ENCODE data around the gene CIC. TPM values are rescaled to one million over a fixed set of nuclear protein-coding genes. Genes with fewer than 3 reads are reported as not detected.

The CIC gene
- total and polyA plus RNA-seq, 9 of the 15 experiments (the other 6 are each of a cell fraction or from before 2014, with no cell fraction given): 0.07 to 44.7 (median 8.6) TPM

- TF ChIP-seq FOXJ3 (CRISPR knock-in tag; IDR thresholded peaks at IDR 0.05) (no peak), GMEB1 (CRISPR knock-in tag; IDR thresholded peaks at IDR 0.05) (peak; percentile 82), FUS (optimal IDR thresholded peaks at IDR 0.05; ENCODE audit: low read depth, low read length) (no peak), YBX1 (IDR thresholded peaks at IDR 0.05) (no peak), MAFG (tag; conservative IDR thresholded peaks at IDR 0.05) (no peak), MYBL2 (IDR thresholded peaks at IDR 0.05; ENCODE audit: low read depth) (no peak), MYBL2 (CRISPR knock-in tag; IDR thresholded peaks at IDR 0.05; ENCODE audit: borderline replicate concordance) (no peak), PREB (CRISPR knock-in tag; IDR thresholded peaks at IDR 0.05) (no peak), CBX5 (IDR thresholded peaks at IDR 0.05; ENCODE audit: borderline replicate concordance, low read depth) (no peak), TSHZ1 (CRISPR knock-in tag; IDR thresholded peaks at IDR 0.05) (no peak), RBM39 (optimal IDR thresholded peaks at IDR 0.05; ENCODE audit: low read depth, low read length) (peak; percentile 32), ZBTB8A (IDR thresholded peaks at IDR 0.05; ENCODE audit: partially characterized antibody) (no peak), ZNF175 (CRISPR knock-in tag; IDR thresholded peaks at IDR 0.05; ENCODE audit: low read depth) (peak; percentile 78; the same call in 1 of the 2 replicates), MBD1 (CRISPR knock-in tag; IDR thresholded peaks at IDR 0.05) (no peak), STAT5A (IDR thresholded peaks at IDR 0.05; ENCODE audit: borderline replicate concordance, low read length) (no peak), RNF219 (CRISPR knock-in tag; IDR thresholded peaks at IDR 0.05) (no peak), ZKSCAN8 (CRISPR knock-in tag; IDR thresholded peaks at IDR 0.05) (no peak)
Observed at GRCh38 chr19:42244347-42245220, 24.5 kb upstream of the CIC start (continued).
